HepG2 (cell line): Measurements from ENCODE around the gene SLC24A4. TPM values are rescaled to one million over a fixed set of nuclear protein-coding genes. Genes with fewer than 3 reads are reported as not detected.

Experiments used
- ATF7-NPFF ChIP-seq: sonication (generic); formaldehyde crosslinking; IDR thresholded peaks from 2 replicates; pipeline ENCODE4 v1.8.1; 2023; ENCODE audit warnings: mild to moderate bottlenecking, low read depth, missing genetic modification reagents, moderate library complexity
- FOSL2 ChIP-seq: sonication (generic); formaldehyde crosslinking; IDR thresholded peaks from 2 replicates; pipeline ENCODE4 v1.4.0; 2020; ENCODE audit warnings: missing genetic modification reagents
- FOXA1 ChIP-seq, 2 experiments: fragments of 450-650 bp in 1 of 2; sonication (generic) in 1 of 2; formaldehyde crosslinking in 1 of 2; IDR thresholded peaks; 2 replicates each; pipeline versions ENCODE4 v1.4.0 to v1.6.1; 2016 to 2020; ENCODE audit warnings: missing genetic modification reagents in 1 of 2
- FOXM1 ChIP-seq: sonication (generic); formaldehyde crosslinking; IDR thresholded peaks from 2 replicates; pipeline ENCODE4 v1.5.0; 2020; ENCODE audit warnings: missing genetic modification reagents
- HIVEP1 ChIP-seq: sonication (generic); formaldehyde crosslinking; IDR thresholded peaks from 2 replicates; pipeline ENCODE4 v1.4.0; 2020; ENCODE audit warnings: mild to moderate bottlenecking, missing genetic modification reagents
- HNRNPLL ChIP-seq: fragments of 200-400 bp; formaldehyde crosslinking; IDR thresholded peaks from 2 replicates; pipeline ENCODE4 v1.6.1; 2017; ENCODE audit warnings: mild to moderate bottlenecking, low read depth, low read length; ENCODE audit not compliant: poor library complexity, severe bottlenecking
- MTA3 ChIP-seq: sonication (generic); formaldehyde crosslinking; IDR thresholded peaks from 2 replicates; pipeline ENCODE4 v1.4.0; 2020; ENCODE audit warnings: missing genetic modification reagents
- NR2F6 ChIP-seq, 2 experiments: IDR thresholded peaks; 2 replicates each; pipeline ENCODE4 v1.6.1; 2016; ENCODE audit warnings: antibody characterized with exemption in 1 of 2, mild to moderate bottlenecking in 1 of 2
- PHF20 ChIP-seq: sonication (generic); formaldehyde crosslinking; IDR thresholded peaks from 2 replicates; pipeline ENCODE4 v1.5.0; 2020; ENCODE audit warnings: mild to moderate bottlenecking, missing genetic modification reagents
- REL ChIP-seq: sonication (generic); formaldehyde crosslinking; conservative IDR thresholded peaks from 2 replicates; pipeline ENCODE4 v1.8.0; 2022; ENCODE audit warnings: mild to moderate bottlenecking, missing genetic modification reagents, moderate library complexity
- RERE ChIP-seq: IDR thresholded peaks from 2 replicates; pipeline ENCODE4 v1.6.1; 2016; ENCODE audit warnings: low read depth, missing genetic modification reagents, missing compliant biosample characterization
- SALL2 ChIP-seq: sonication (generic); formaldehyde crosslinking; IDR thresholded peaks from 2 replicates; pipeline ENCODE4 v1.8.1; 2023; ENCODE audit warnings: mild to moderate bottlenecking, missing genetic modification reagents, inconsistent platforms
- SOX6 ChIP-seq, 2 experiments: fragments of 450-650 bp in 1 of 2; sonication (generic) in 1 of 2; formaldehyde crosslinking in 1 of 2; IDR thresholded peaks; 2 replicates each; pipeline versions ENCODE4 v1.4.0 to v1.6.1; 2017 to 2020; ENCODE audit warnings: antibody characterized with exemption in 1 of 2, mild to moderate bottlenecking in 1 of 2, missing genetic modification reagents in 1 of 2
- ZNF136 ChIP-seq: sonication (generic); formaldehyde crosslinking; IDR thresholded peaks from 2 replicates; pipeline ENCODE4 v1.8.1; 2022; ENCODE audit warnings: low read depth, mild to moderate bottlenecking, moderate library complexity, missing genetic modification reagents
- ZNF160 ChIP-seq: sonication (generic); formaldehyde crosslinking; IDR thresholded peaks from 2 replicates; pipeline ENCODE4 v1.8.0; 2022; ENCODE audit warnings: mild to moderate bottlenecking, inconsistent platforms, missing genetic modification reagents
- ZNF276 ChIP-seq: sonication (generic); formaldehyde crosslinking; IDR thresholded peaks from 2 replicates; pipeline ENCODE4 v1.4.0; 2020; ENCODE audit warnings: mild to moderate bottlenecking, low read depth, missing genetic modification reagents
- ZNF530 ChIP-seq: sonication (generic); formaldehyde crosslinking; IDR thresholded peaks from 2 replicates; pipeline ENCODE4 v1.5.0; 2020; ENCODE audit warnings: low read depth, mild to moderate bottlenecking, missing genetic modification reagents
- ZNF619 ChIP-seq: sonication (generic); formaldehyde crosslinking; IDR thresholded peaks from 2 replicates; pipeline ENCODE4 v1.4.0; 2020; ENCODE audit warnings: mild to moderate bottlenecking, missing genetic modification reagents
- polyA plus RNA-seq, 8 experiments: library from polyadenylated mRNA; depleted of rRNA in 3 of 8; stranded (reverse) in 7 of 8; unstranded in 1 of 8; fragments of >200 nt; fragmentation: Illumina TruSeq in 4 of 8; extraction: Trizol in 4 of 8; gene quantifications; 2 replicates each; pipeline versions ENCODE4 v1.2.1 to v1.2.3, GENCODE V29; 2011 to 2016; ENCODE audit warnings: low read depth in 4 of 8, missing spikeins in 1 of 8, mixed read lengths in 1 of 8; ENCODE audit not compliant: insufficient read depth in 1 of 8
- total RNA-seq, 5 experiments: library from RNA; depleted of rRNA; stranded (reverse); fragments of >200 nt; fragmentation: Illumina TruSeq; extraction: Trizol; gene quantifications; 2 replicates each; pipeline ENCODE4 v1.2.3, GENCODE V29; 2016; ENCODE audit warnings: low read depth in 1 of 5
- TF ChIP-seq, protein P1 (sequence below): sonication (generic); formaldehyde crosslinking; IDR thresholded peaks from 2 replicates; pipeline ENCODE4 v1.8.1; 2023; ENCODE audit warnings: mild to moderate bottlenecking, moderate library complexity, missing genetic modification reagents
- TF ChIP-seq, protein P2 (sequence below): sonication (generic); formaldehyde crosslinking; IDR thresholded peaks from 2 replicates; pipeline ENCODE4 v1.8.1; 2022; ENCODE audit warnings: mild to moderate bottlenecking, missing genetic modification reagents

SLC24A4 gene
- total and polyA plus RNA-seq, 2 of the 13 experiments (the other 11 are each of a cell fraction or from before 2014, with no cell fraction given): not detected

DNA sequence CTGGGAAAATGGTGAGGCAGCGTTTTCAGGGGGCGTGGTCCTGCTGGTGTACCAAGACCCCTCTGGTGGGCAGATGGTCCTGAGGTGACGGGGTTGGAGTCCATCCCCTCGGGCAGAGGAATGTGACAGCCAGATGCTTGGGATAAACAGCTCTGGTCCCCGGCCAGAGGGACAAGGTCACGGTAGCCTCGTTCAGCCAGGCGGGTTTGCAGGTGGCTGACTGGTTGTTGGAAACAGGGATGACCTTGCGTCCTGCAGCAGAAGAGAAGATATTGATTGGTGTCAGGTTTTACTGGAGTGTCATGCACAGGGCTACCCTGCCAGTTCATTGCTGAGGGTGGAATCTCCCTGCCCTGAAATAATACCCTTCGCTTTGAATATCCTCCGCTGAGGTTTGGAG lies 43.3 kb downstream of the SLC24A4 start (continued):
- TF ChIP-seq MTA3 (CRISPR knock-in tag): no peak
- no peak for TF ChIP-seq ZNF136 (CRISPR knock-in tag)
- no peak for TF ChIP-seq SOX6 (IDR thresholded peaks at IDR 0.05)
- TF ChIP-seq SOX6 (CRISPR knock-in tag; IDR thresholded peaks at IDR 0.05): peak; percentile 78
- TF ChIP-seq, protein P1, sequence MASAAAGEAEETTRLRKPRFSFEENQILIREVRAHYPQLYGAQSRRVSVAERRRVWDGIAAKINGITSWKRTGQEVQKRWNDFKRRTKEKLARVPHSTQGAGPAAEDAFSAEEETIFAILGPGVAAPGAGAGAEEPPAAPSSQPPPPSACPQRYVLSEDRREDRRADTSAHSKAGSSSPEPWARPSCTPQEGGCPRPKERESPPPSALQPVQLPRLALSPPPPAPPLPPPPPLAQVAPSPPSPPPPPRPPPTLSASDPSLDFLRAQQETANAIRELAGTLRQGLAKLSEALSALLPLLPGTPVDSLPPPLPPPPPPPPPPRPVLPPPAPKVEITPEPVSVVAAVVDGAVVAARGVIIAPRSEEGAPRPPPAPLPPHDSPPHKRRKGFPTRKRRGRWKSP: no peak
- no peak for TF ChIP-seq SALL2 (CRISPR knock-in tag)
- no peak for TF ChIP-seq ZNF619 (CRISPR knock-in tag)
- 0 out of 2 replicates have a peak, but pooled peaks have one; percentile 9 for TF ChIP-seq FOSL2 (CRISPR knock-in tag)
- TF ChIP-seq HIVEP1: peak; percentile 81; the same call in 1 of the 2 replicates
- TF ChIP-seq FOXM1: no peak
- TF ChIP-seq ATF7-NPFF (CRISPR knock-in tag): peak; percentile 58; the same call in 1 of the 2 replicates
- TF ChIP-seq NR2F6 (IDR thresholded peaks at IDR 0.05): no peak
- TF ChIP-seq NR2F6 (CRISPR knock-in tag; IDR thresholded peaks at IDR 0.05): peak; percentile 60; the same call in 1 of the 2 replicates
- TF ChIP-seq FOXA1 (IDR thresholded peaks at IDR 0.05): no peak
- TF ChIP-seq FOXA1 (CRISPR knock-in tag; IDR thresholded peaks at IDR 0.05): no peak
- no peak for TF ChIP-seq ZNF530
- TF ChIP-seq REL (CRISPR knock-in tag): no peak
- TF ChIP-seq ZNF160: peak; percentile 53; the same call in 1 of the 2 replicates
- no peak for TF ChIP-seq RERE (CRISPR knock-in tag)
- TF ChIP-seq ZNF276 (CRISPR knock-in tag): no peak
- TF ChIP-seq, protein P2, sequence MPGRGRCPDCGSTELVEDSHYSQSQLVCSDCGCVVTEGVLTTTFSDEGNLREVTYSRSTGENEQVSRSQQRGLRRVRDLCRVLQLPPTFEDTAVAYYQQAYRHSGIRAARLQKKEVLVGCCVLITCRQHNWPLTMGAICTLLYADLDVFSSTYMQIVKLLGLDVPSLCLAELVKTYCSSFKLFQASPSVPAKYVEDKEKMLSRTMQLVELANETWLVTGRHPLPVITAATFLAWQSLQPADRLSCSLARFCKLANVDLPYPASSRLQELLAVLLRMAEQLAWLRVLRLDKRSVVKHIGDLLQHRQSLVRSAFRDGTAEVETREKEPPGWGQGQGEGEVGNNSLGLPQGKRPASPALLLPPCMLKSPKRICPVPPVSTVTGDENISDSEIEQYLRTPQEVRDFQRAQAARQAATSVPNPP: 0 out of 2 replicates have a peak, but pooled peaks have one; percentile 34
- peak; percentile 17; the same call in 1 of the 2 replicates for TF ChIP-seq PHF20 (CRISPR knock-in tag)
- TF ChIP-seq HNRNPLL: no peak
